ENCODE measurements around the gene HRH2. TPM values are rescaled to one million over a fixed set of nuclear protein-coding genes. Genes with fewer than 3 reads are reported as not detected.

HRH2 gene
- total RNA-seq, 2 experiments from 2014 or later = 23.2 to 24.5 TPM

- ATAC-seq (no peak), DNase-seq (no peak)
- intact Hi-C loops (cut with micrococcal nuclease) = no loop called here
- H3K4me3 Mint-ChIP-seq = no peak overlapping the region
- no peak overlapping the region for H3K27ac Mint-ChIP-seq
- no peak for TF ChIP-seq CTCF (IDR thresholded peaks at IDR 0.05)
- no peaks in the 10 kb centered on the region for H3K27me3 Mint-ChIP-seq
- H3K36me3 Mint-ChIP-seq (ENCODE audit: low read depth) = peaks cover 12% of the 10 kb centered on the region
- peaks cover 31% of the 10 kb centered on the region for H3K4me1 Mint-ChIP-seq (ENCODE audit: low read depth)
- ChIA-PET CTCF (interaction anchor here (1.1 to 1.9 kb wide), 2 partner anchors 26 to 137 kb away, joined by 4 to 8 read pairs; no protein-coding TSS in a partner anchor), POLR2A (no interaction called here)
- H3K9me3 Mint-ChIP-seq = no peaks in the 10 kb centered on the region
Observed at GRCh38 chr5:175671013-175671412, 13.1 kb downstream of the HRH2 start.

- H3K27ac Mint-ChIP-seq = no peak overlapping the region
- H3K27me3 Mint-ChIP-seq = no peaks in the 10 kb centered on the region
- H3K4me3 Mint-ChIP-seq = no peak overlapping the region
- no peak for ATAC-seq
- ChIA-PET POLR2A (interaction anchor here (0.8 to 1.7 kb wide), 2 partner anchors 16 to 773 kb away, joined by 3 to 6 read pairs; no protein-coding TSS in a partner anchor), CTCF (no interaction called here)
- intact Hi-C loops (cut with micrococcal nuclease) = no loop called here
- peaks cover 12% of the 10 kb centered on the region for H3K36me3 Mint-ChIP-seq (ENCODE audit: low read depth)
- TF ChIP-seq CTCF (IDR thresholded peaks at IDR 0.05) = no peak
- H3K4me1 Mint-ChIP-seq (ENCODE audit: low read depth) = peaks cover 43% of the 10 kb centered on the region
- DNase-seq = no peak
- H3K9me3 Mint-ChIP-seq = no peaks in the 10 kb centered on the region
Observed at GRCh38 chr5:175672976-175673648, 15.2 kb downstream of the HRH2 start.

- H3K9me3 Mint-ChIP-seq = no peaks in the 10 kb centered on the region
- no peak for TF ChIP-seq CTCF (IDR thresholded peaks at IDR 0.05)
- no peak overlapping the region for H3K27ac Mint-ChIP-seq
- no peak overlapping the region for H3K4me3 Mint-ChIP-seq
- intact Hi-C loops (cut with micrococcal nuclease) = no loop called here
- H3K36me3 Mint-ChIP-seq (ENCODE audit: low read depth) = peaks cover 12% of the 10 kb centered on the region
- ChIA-PET POLR2A (interaction anchor here (1.1 to 1.7 kb wide), 3 partner anchors 12 to 194 kb away, joined by 3 to 6 read pairs (median 4); no protein-coding TSS in a partner anchor), CTCF (interaction anchor here (1.1 to 2.2 kb wide), 4 partner anchors 26 to 141 kb away, joined by 3 to 8 read pairs (median 4); no protein-coding TSS in a partner anchor)
- H3K4me1 Mint-ChIP-seq (ENCODE audit: low read depth) = peaks cover 51% of the 10 kb centered on the region
- DNase-seq (no peak), ATAC-seq (no peak)
- no peaks in the 10 kb centered on the region for H3K27me3 Mint-ChIP-seq
Observed at GRCh38 chr5:175674731-175675346, 17.0 kb downstream of the HRH2 start.

GRCh38 chr5:175675873-175676272, 18.0 kb downstream of the HRH2 start:
- intact Hi-C loops (cut with micrococcal nuclease) = no loop called here
- no peak overlapping the region for H3K27ac Mint-ChIP-seq
- DNase-seq (no peak), ATAC-seq (no peak)
- no peaks in the 10 kb centered on the region for H3K27me3 Mint-ChIP-seq
- ChIA-PET CTCF (interaction anchor here (1.1 to 2.2 kb wide), 4 partner anchors 25 to 142 kb away, joined by 3 to 8 read pairs (median 4); no protein-coding TSS in a partner anchor), POLR2A (no interaction called here)
- no peak overlapping the region for H3K4me3 Mint-ChIP-seq
- H3K4me1 Mint-ChIP-seq (ENCODE audit: low read depth) = peaks cover 44% of the 10 kb centered on the region
- H3K36me3 Mint-ChIP-seq (ENCODE audit: low read depth) = peaks cover 12% of the 10 kb centered on the region
- no peak for TF ChIP-seq CTCF (IDR thresholded peaks at IDR 0.05)
- H3K9me3 Mint-ChIP-seq = no peaks in the 10 kb centered on the region

GRCh38 chr5:175677571-175677970, 19.7 kb downstream of the HRH2 start:
- no peak for TF ChIP-seq CTCF (IDR thresholded peaks at IDR 0.05)
- ChIA-PET CTCF (interaction anchor here (0.8 to 2.3 kb wide), 5 partner anchors 11 to 143 kb away, joined by 3 to 9 read pairs (median 5); partner anchors contain the start of gene HRH2), POLR2A (interaction anchor here (1.8 kb wide), 1 partner anchor 12 kb away, joined by 6 read pairs; no protein-coding TSS in a partner anchor)
- H3K27ac Mint-ChIP-seq = no peak overlapping the region
- peaks cover 16% of the 10 kb centered on the region for H3K36me3 Mint-ChIP-seq (ENCODE audit: low read depth)
- H3K9me3 Mint-ChIP-seq = no peaks in the 10 kb centered on the region
- no peak overlapping the region for H3K4me3 Mint-ChIP-seq
- intact Hi-C loops (cut with micrococcal nuclease) = no loop called here
- DNase-seq (no peak), ATAC-seq (no peak)
- H3K4me1 Mint-ChIP-seq (ENCODE audit: low read depth) = peaks cover 34% of the 10 kb centered on the region
- H3K27me3 Mint-ChIP-seq = no peaks in the 10 kb centered on the region
